GM10248 (cell line): ENCODE measurements around the gene CYB5D1.

Source experiments
- CTCF ChIA-PET: fragments of 300-600 bp; sonication (Branson Sonifier 250); formaldehyde crosslinking; extraction: SDS; loops from one replicate; lab custom pipeline; 2021; ENCODE audit warnings: antibody characterized with exemption; lab: Yijun Ruan, JAX
- POLR2A ChIA-PET: fragments of 350-650 bp; sonication (Branson Sonifier 250); formaldehyde crosslinking; extraction: SDS; loops from one replicate; lab custom pipeline; 2020; ENCODE audit warnings: antibody characterized with exemption; lab: Yijun Ruan, JAX
- DNase-seq: peaks from one replicate; pipeline ENCODE4 v3.0.0; 2012; ENCODE audit errors: extremely low spot score
- TF ChIP-seq, protein P1 (sequence below): IDR thresholded peaks from 2 replicates; pipeline ENCODE4 v1.5.1; 2012; ENCODE audit warnings: mild to moderate bottlenecking, low read depth; ENCODE audit errors: extremely low read depth, missing control alignments, control extremely low read depth

CYB5D1 gene

DNA sequence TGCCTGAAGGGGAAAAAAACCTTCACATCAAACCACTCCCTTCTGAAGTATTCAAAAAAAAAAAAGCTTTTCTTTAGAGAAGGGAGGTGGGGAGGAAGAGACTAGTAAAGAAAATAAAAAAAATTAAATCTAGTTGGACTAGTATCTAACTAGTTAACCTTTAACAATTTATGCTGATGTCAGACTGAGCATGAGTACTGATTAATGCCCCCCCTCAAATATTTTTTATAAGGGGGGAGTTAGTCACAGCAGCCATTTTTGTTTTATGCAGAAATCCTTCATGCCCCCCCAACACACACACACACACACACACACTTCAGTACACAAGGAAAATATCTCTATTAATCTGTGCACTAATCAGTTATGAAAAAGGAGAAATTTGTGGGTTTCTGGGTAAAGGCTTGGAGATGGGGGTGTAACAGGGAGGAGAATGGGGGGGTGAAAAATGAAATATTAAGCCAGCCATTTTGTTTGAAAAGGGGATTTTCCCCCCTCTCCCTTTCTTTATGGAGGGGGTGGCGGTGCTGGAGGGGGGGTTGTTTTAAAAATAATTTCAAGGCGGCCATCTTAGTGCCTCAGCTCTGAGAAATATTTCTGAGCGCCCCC lies 26.1 kb downstream of the CYB5D1 start:
- ChIA-PET CTCF (interaction anchor here (1.3 kb wide), 1 partner anchor 11 kb away, joined by 4 read pairs; no protein-coding TSS in a partner anchor), POLR2A (interaction anchor here (0.7 kb wide), 1 partner anchor 39 kb away, joined by 4 read pairs; no protein-coding TSS in a partner anchor)
- peak; percentile 55 for DNase-seq
- TF ChIP-seq, protein P1, sequence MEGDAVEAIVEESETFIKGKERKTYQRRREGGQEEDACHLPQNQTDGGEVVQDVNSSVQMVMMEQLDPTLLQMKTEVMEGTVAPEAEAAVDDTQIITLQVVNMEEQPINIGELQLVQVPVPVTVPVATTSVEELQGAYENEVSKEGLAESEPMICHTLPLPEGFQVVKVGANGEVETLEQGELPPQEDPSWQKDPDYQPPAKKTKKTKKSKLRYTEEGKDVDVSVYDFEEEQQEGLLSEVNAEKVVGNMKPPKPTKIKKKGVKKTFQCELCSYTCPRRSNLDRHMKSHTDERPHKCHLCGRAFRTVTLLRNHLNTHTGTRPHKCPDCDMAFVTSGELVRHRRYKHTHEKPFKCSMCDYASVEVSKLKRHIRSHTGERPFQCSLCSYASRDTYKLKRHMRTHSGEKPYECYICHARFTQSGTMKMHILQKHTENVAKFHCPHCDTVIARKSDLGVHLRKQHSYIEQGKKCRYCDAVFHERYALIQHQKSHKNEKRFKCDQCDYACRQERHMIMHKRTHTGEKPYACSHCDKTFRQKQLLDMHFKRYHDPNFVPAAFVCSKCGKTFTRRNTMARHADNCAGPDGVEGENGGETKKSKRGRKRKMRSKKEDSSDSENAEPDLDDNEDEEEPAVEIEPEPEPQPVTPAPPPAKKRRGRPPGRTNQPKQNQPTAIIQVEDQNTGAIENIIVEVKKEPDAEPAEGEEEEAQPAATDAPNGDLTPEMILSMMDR = no peak

DNA sequence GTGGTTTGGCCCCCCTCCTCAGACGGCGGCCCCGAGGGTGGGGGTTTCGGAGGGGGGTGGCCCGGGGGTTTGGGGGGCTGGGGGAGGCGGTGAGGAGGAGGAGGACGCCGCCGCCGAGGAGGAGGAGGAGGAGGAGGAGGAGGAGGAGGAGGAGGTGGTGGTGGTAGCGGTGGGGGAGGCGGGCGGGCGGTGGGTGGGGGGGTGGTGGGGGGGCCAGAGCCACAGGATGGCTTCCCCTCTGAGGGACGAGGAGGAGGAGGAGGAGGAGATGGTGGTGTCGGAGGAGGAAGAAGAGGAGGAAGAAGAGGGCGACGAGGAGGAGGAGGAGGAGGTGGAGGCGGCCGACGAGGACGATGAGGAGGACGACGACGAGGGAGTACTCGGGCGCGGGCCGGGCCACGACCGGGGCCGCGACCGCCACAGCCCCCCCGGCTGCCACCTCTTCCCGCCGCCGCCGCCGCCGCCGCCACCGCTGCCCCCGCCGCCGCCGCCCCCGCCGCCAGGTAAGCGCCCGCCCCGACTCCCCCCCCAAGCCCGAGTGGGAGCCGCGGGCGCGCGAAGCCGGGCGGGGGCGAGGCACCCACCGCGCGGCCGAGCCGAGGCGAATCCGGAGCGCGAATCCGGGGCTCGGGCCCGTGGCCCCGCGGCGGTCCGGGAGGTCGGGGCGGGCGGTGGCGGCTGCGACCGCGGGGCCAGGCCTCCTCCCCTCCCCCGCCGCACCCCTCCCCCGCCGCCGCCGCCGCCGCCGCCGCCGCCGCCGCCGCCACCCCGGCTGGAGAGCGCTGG lies 27.0 kb downstream of the CYB5D1 start:
- POLR2A ChIA-PET = interaction anchor here (0.5 to 0.7 kb wide), 2 partner anchors 40 to 135 kb away, joined by 4 to 5 read pairs; no protein-coding TSS in a partner anchor
- DNase-seq = peak; percentile 25
- CTCF ChIA-PET = interaction anchor here (1.2 kb wide), 1 partner anchor 52 kb away, joined by 3 read pairs; no protein-coding TSS in a partner anchor
- TF ChIP-seq, protein P1 = no peak

DNA sequence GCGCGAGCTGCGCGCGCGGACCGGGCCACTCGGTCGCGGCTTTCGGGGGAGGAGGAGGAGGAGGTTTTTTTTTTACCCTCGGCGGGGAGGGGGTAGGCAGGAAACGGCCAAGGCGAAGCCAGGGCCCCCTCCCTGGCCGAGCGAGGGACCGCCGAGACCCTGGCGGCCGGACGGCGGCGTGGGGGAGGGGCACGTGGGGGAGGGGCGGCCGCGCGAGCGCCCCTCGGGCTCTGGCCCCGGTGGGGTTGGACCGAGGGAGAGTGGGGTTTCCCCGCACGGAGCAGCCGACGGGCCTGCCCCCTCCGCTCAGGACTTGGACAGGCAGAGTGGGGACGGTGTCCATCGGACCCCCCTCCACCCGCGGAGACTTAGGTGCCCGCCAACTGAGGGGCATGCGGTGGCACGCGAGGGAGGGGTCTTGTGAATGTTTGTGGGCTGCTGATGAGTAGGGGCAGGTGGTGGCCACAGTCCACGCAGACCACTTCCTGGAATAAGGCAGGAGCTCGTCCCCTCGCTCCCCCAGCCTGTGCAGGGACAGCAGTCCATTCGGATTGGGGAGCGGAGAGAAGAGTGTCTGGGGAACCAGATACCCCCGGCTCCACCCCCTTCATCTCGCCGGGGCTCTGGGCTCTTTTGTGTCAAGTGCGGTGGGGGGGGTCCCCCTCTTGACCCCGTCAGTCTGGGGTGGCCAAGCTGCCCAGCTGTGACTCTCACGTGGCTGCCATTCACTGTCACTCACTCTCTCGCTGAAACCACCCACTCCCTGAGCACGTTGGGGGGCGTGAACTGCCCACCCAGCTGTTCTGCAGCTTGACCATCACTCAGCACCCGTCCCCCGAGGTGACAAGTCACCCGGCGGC lies 27.8 kb downstream of the CYB5D1 start:
- peak; percentile 74 for DNase-seq
- ChIA-PET CTCF (interaction anchor here (0.7 to 1.2 kb wide), 9 partner anchors 9 to 104 kb away, joined by 3 to 5 read pairs (median 3); partner anchors contain the start of gene NAA38), POLR2A (interaction anchor here (0.5 to 1.1 kb wide), 3 partner anchors 28 to 482 kb away, joined by 3 to 6 read pairs (median 5); partner anchors contain the start of genes CYB5D1, NAA38 and TMEM256)
- TF ChIP-seq, protein P1 = no peak

DNA sequence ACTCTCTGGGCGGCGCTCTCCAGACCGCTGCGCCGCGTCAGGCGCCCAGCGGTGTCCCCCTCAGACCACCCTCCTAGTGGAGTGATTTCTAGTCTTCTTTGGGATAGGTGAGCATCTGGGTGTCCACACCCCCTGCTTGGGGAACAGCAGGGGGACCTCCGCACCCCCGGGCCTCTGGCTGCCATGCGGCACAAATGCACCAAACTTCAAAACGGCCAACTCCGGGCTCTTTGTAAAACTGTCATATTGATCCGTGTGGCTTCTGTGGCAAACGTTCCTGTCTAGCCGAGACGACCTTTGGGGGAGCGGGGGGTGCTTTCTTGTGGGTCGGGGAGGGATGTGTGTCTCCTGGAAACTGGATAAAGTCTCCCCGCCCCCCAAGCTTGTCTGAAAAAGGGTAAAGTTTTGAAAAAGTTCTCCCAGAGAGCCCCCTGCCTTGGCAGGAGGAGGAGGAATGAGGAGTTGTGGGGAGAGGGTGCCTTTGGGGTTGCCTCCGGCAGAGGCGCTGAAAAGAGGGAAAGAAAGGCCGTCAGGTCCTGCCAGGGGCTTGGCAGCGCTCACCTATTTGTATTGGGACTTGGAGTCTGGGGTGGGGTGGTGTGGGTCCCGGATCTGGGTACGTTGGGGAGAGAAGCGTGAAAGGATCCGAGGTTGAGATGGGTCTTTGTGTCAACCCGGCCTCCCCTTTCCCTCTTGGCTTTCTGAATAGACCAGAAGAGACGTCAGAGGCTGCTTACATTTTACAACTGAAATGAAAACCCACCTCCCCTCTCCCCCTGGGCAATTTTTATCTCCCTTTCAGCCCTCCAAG lies 28.6 kb downstream of the CYB5D1 start:
- ChIA-PET CTCF (interaction anchor here (0.7 to 1.2 kb wide), 8 partner anchors 10 to 104 kb away, joined by 3 to 5 read pairs (median 3); partner anchors contain the start of gene NAA38), POLR2A (interaction anchor here (0.6 to 1.1 kb wide), 2 partner anchors 29 to 482 kb away, joined by 3 to 6 read pairs; partner anchors contain the start of genes CYB5D1, NAA38 and TMEM256)
- peak; percentile 35 for DNase-seq
- TF ChIP-seq, protein P1 = no peak

DNA sequence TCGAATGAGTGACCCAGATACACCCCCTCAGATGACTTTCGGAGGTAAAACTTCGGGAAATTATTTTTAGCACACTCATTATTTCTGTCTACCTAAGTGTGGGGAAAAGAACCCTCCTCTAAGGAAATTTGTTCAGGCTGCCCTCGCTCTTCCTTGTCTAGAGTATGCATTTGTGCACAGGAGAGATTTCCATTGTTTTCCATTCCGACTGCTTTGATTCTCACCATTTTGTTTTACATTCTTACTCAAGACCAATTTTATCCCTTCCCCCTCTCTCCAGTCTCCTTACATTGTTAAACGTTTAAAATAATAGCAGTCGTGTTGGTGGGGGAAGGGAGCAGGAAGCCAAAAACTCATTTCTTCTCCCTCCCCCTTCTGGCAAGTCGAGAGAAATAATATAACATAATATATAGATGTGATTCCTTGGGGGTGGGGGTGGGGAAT lies 29.3 kb downstream of the CYB5D1 start:
- TF ChIP-seq, protein P1 = no peak
- POLR2A ChIA-PET = no interaction called here
- DNase-seq = no peak
- CTCF ChIA-PET = no interaction called here
